CD4-positive, alpha-beta T cell (primary cell): Measurements from ENCODE around the gene DMAC2. TPM values are rescaled to one million over a fixed set of nuclear protein-coding genes. Genes with fewer than 3 reads are reported as not detected.
"Not testable (repeated sequence)": the region's sequence is repeated elsewhere in the genome, so short reads cannot be mapped to it uniquely, and the experiment has no call there.

Experiments used
- ATAC-seq: fragments of 200-7000 bp; cut with Tn5 transposase; one replicate; pipeline ENCODE4 v1.10.0; 2022; ENCODE audit warnings: mild to moderate bottlenecking; ENCODE audit not compliant: poor library complexity
- CTCF ChIA-PET: fragments of 350-600 bp; sonication (Branson Sonifier 250); formaldehyde crosslinking; loops from one replicate; lab custom pipeline; 2021; ENCODE audit warnings: antibody characterized with exemption, inconsistent platforms; lab: Charles Lee
- POLR2A ChIA-PET: fragments of 350-600 bp; sonication (Branson Sonifier 250); formaldehyde crosslinking; loops from one replicate; lab custom pipeline; 2021; ENCODE audit warnings: antibody characterized with exemption, inconsistent platforms; lab: Charles Lee
- DNase-seq, 14 experiments: peaks; one replicate each; pipeline ENCODE4 v3.0.0-alpha.2; 2013 to 2020; ENCODE audit warnings: mixed read lengths in 2 of 14
- H3K27ac ChIP-seq, 2 donors: one replicate each; pipeline versions ENCODE4 v1.5.1 to v1.7.0; 2013; ENCODE audit warnings: low read length in 2 of 2, low read depth in 1 of 2, mild to moderate bottlenecking in 1 of 2
- H3K27me3 ChIP-seq, 2 experiments: 1 replicate in 1 of 2; 2 replicates in 1 of 2; pipeline versions ENCODE4 v1.6.1 to v1.7.0; 2013; ENCODE audit warnings: low read length in 2 of 2, control low read depth in 1 of 2, mild to moderate bottlenecking in 1 of 2, moderate library complexity in 1 of 2; ENCODE audit not compliant: insufficient read depth in 2 of 2, control insufficient read depth in 1 of 2
- H3K36me3 ChIP-seq: one replicate; pipeline ENCODE4 v1.6.1; 2013; ENCODE audit warnings: low read length, control low read depth; ENCODE audit not compliant: insufficient read depth
- H3K4me1 ChIP-seq: one replicate; pipeline ENCODE4 v1.6.1; 2013; ENCODE audit warnings: low read length, control low read depth; ENCODE audit not compliant: insufficient read depth
- H3K4me3 ChIP-seq: one replicate; pipeline ENCODE4 v1.5.1; 2013; ENCODE audit warnings: mild to moderate bottlenecking, low read length, moderate library complexity
- H3K9me3 ChIP-seq, 2 experiments: 1 replicate in 1 of 2; 2 replicates in 1 of 2; pipeline versions ENCODE4 v1.6.1 to v1.7.0; 2013; ENCODE audit warnings: low read length in 2 of 2, mild to moderate bottlenecking in 2 of 2, control low read depth in 1 of 2, moderate library complexity in 1 of 2; ENCODE audit not compliant: control insufficient read depth in 1 of 2, insufficient read depth in 1 of 2
- H3K27ac Mint-ChIP-seq: one replicate; pipeline ENCODE4 v1.8.0; 2020; ENCODE audit warnings: mixed read lengths
- H3K27me3 Mint-ChIP-seq: one replicate; pipeline ENCODE4 v1.8.0; 2021; ENCODE audit warnings: mixed read lengths
- H3K36me3 Mint-ChIP-seq: one replicate; pipeline ENCODE4 v1.8.0; 2021; ENCODE audit warnings: low read depth, mixed read lengths
- H3K4me1 Mint-ChIP-seq: one replicate; pipeline ENCODE4 v1.8.0; 2021; ENCODE audit warnings: low read depth, mixed read lengths
- H3K4me3 Mint-ChIP-seq: one replicate; pipeline ENCODE4 v1.8.0; 2020; ENCODE audit warnings: mild to moderate bottlenecking, mixed read lengths
- H3K9me3 Mint-ChIP-seq: one replicate; pipeline ENCODE4 v1.8.0; 2020; ENCODE audit warnings: mixed read lengths
- intact Hi-C, 2 experiments: fragments of 100-400 bp; cut with DNase I in 1 of 2; cut with micrococcal nuclease in 1 of 2; formaldehyde crosslinking; loops; one replicate each; pipeline versions ENCODE4 v1.15.1 to v1.9.0; 2023 to 2025; cut with DNase I, micrococcal nuclease
- total RNA-seq, 174 experiments: library from RNA in 2 of 174; stranded (reverse) in 2 of 174; gene quantifications; one replicate each; pipeline ENCODE4 v1.2.3 and lab custom pipeline; 2021 to 2026
- TF ChIP-seq, protein P1 (sequence below): fragments of 200-600 bp; IDR thresholded peaks from one replicate; pipeline ENCODE4 v1.8.0; 2022; ENCODE audit warnings: antibody characterized with exemption, mild to moderate bottlenecking

DMAC2 gene
- total RNA-seq, 2 experiments from 2014 or later, result 21.6 to 25.7 TPM

DNA sequence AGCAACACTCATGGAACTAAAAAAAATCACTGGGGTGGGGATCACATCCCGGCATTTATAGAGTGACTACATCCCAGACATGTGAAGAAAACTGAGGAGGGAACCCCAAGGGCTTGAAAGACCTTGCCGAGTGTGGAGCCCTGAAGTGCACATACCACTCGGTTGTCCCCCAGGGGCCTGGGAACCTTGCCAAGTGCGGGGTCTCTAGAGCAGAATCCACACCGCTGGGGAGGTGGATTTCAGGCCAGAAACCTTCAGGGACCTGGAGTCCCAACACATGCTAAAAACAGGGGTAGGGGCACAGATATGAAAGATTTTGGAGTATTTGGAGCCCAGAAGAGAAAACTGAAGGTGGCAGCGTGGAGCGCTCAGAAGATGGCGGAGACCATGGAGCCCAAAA is 38.5 kb upstream of the DMAC2 start:
- TF ChIP-seq, protein P1, sequence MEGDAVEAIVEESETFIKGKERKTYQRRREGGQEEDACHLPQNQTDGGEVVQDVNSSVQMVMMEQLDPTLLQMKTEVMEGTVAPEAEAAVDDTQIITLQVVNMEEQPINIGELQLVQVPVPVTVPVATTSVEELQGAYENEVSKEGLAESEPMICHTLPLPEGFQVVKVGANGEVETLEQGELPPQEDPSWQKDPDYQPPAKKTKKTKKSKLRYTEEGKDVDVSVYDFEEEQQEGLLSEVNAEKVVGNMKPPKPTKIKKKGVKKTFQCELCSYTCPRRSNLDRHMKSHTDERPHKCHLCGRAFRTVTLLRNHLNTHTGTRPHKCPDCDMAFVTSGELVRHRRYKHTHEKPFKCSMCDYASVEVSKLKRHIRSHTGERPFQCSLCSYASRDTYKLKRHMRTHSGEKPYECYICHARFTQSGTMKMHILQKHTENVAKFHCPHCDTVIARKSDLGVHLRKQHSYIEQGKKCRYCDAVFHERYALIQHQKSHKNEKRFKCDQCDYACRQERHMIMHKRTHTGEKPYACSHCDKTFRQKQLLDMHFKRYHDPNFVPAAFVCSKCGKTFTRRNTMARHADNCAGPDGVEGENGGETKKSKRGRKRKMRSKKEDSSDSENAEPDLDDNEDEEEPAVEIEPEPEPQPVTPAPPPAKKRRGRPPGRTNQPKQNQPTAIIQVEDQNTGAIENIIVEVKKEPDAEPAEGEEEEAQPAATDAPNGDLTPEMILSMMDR, result no peak
- H3K36me3 Mint-ChIP-seq, result no peaks in the 10 kb centered on the region
- Histone ChIP-seq H3K4me1 (no peaks in the 10 kb centered on the region), H3K27me3 (peaks cover 18 to 29% of the 10 kb centered on the region in 2 experiments), H3K9me3 (peaks cover 0 to 4% of the 10 kb centered on the region in 2 experiments), H3K4me3 (no peak overlapping the region), H3K27ac (no peak overlapping the region), H3K36me3 (no peaks in the 10 kb centered on the region)
- H3K27me3 Mint-ChIP-seq, result peaks cover 69% of the 10 kb centered on the region
- DNase-seq (no peak), ATAC-seq (no peak)
- POLR2A ChIA-PET, result no interaction called here
- CTCF ChIA-PET, result no interaction called here
- intact Hi-C loops, result no loop called here
- no peaks in the 10 kb centered on the region for H3K9me3 Mint-ChIP-seq
- no peak overlapping the region for H3K27ac Mint-ChIP-seq
- no peaks in the 10 kb centered on the region for H3K4me1 Mint-ChIP-seq
- no peak overlapping the region for H3K4me3 Mint-ChIP-seq

DNA sequence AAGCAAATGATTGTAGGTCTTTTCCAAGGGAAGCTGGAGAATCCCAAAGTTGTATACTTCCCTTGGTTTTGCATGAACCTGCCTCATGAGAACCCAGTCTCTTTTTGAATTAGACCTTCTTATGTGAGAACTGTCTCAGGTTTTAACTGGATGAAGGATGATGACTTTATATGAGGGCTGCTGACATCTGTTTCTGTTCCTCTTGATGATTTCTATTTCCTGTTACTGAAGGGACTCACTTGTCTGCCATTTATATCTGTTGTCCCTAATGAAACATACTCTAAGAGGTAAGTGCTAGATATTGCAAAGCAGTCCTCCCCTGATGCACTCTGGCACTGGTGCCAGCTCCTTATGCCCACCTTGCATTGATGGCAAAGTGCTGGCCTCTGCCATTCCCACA is 36.9 kb upstream of the DMAC2 start:
- no peaks in the 10 kb centered on the region for H3K4me1 ChIP-seq
- peaks cover 72% of the 10 kb centered on the region for H3K27me3 Mint-ChIP-seq
- CTCF ChIA-PET, result interaction anchor here (0.7 kb wide), 1 partner anchor 671 kb away, joined by 3 read pairs; no protein-coding TSS in a partner anchor
- no peaks in the 10 kb centered on the region for H3K4me1 Mint-ChIP-seq
- H3K27me3 ChIP-seq, result peaks cover 16 to 36% of the 10 kb centered on the region in 2 experiments
- no peaks in the 10 kb centered on the region for H3K36me3 Mint-ChIP-seq
- DNase-seq (no peak), ATAC-seq (no peak)
- no peak overlapping the region for H3K4me3 Mint-ChIP-seq
- no peaks in the 10 kb centered on the region for H3K9me3 Mint-ChIP-seq
- TF ChIP-seq, protein P1, result no peak
- no peak overlapping the region for H3K27ac Mint-ChIP-seq
- no peak overlapping the region for H3K27ac ChIP-seq
- no peaks in the 10 kb centered on the region for H3K36me3 ChIP-seq
- no peak overlapping the region for H3K4me3 ChIP-seq
- intact Hi-C loops, result no loop called here
- POLR2A ChIA-PET, result no interaction called here
- no peaks in the 10 kb centered on the region for H3K9me3 ChIP-seq

DNA sequence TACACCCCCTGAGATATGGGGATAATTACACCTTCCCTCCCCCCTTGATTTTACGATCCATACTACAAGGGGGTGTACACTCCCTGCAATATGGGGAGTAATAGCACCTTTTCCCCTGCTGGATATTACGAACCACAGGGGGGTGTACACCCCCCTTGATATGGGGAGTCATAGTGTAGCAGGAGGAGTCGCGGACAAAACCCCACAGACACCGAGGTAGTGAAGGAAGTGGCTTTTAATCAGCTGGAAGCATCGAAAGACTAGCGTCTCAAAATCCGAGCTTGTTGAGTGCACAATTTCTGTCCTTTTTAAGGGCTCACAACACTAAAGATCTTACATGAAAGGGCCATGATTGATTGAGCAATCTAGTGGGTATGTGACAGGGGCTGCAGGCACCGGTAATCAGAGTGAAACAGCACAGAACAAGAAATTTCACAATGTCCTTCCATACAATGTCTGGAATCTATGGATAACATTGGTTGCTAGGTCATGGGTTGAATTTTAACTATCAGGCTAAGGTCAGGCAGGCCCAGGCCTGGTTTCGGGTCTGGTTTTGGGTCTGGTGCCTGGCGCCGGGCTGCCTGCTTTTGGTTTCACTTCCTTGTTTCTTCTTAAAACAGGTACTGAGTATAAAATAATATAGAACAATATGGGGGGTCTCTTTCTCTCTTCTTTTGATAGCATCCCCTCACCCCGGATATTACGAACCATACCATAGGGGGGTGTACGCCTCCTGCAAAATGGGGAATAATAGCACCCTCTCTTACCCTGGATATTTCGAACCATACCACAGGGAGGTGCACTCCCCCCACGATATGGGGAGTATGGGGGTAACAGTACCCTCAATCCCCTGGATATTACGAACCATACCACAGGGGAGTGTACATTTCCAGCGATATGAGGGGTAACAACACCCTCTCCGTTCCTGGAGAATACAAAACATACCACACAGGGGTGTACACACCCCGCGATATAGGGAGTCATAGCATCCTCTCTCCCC is 23.8 kb upstream of the DMAC2 start:
- H3K27ac Mint-ChIP-seq, CTCF ChIA-PET, H3K36me3 ChIP-seq, H3K36me3 Mint-ChIP-seq, H3K4me1 Mint-ChIP-seq, H3K4me1 ChIP-seq, intact Hi-C loops, ATAC-seq, H3K27ac ChIP-seq, H3K4me3 ChIP-seq, H3K4me3 Mint-ChIP-seq, POLR2A ChIA-PET, H3K9me3 ChIP-seq, H3K9me3 Mint-ChIP-seq: not testable (repeated sequence)
- H3K27me3 ChIP-seq, result peaks cover 4 to 27% of the 10 kb centered on the region in 2 experiments
- DNase-seq, result peak in 1 of 14 experiments; percentile 27
- H3K27me3 Mint-ChIP-seq, result peaks cover 83% of the 10 kb centered on the region
